OCI-LY3 (cell line): Measurements from ENCODE around the gene SYT1.

Experiments used
- H2AFZ ChIP-seq: fragments of 200-600, 300-600 bp; shearing (Covaris generic); 2 replicates; pipeline ENCODE4 v1.6.0; 2014; ENCODE audit warnings: antibody characterized with exemption, low read depth, low read length
- H3K27ac ChIP-seq: fragments of 200-600, 300-600 bp; sonication (generic); 2 replicates; pipeline ENCODE4 v1.5.1; 2014; ENCODE audit warnings: mild to moderate bottlenecking, low read length, moderate library complexity, mixed read lengths
- H3K27me3 ChIP-seq: fragments of 200-600, 300-600 bp; sonication (generic); 2 replicates; pipeline ENCODE4 v1.6.1; 2014; ENCODE audit warnings: low read depth, low read length, mixed read lengths
- H3K36me3 ChIP-seq: fragments of 200-600, 300-600 bp; sonication (generic); replicated peaks from 2 replicates; pipeline ENCODE3; 2014; ENCODE audit warnings: low read depth, low read length, mixed read lengths
- H3K4me1 ChIP-seq: fragments of 300-600, 200-600 bp; sonication (generic); 2 replicates; pipeline ENCODE4 v1.6.1; 2014; ENCODE audit warnings: low read length, mixed read lengths
- H3K4me2 ChIP-seq: fragments of 200-600, 300-600 bp; sonication (generic); 2 replicates; pipeline ENCODE4 v1.6.1; 2014; ENCODE audit warnings: low read length, mixed read lengths
- H3K4me3 ChIP-seq: fragments of 300-600, 200-600 bp; sonication (generic); 2 replicates; pipeline ENCODE4 v1.5.1; 2014; ENCODE audit warnings: antibody characterized with exemption, mild to moderate bottlenecking, low read length, moderate library complexity
- H3K79me2 ChIP-seq: fragments of 300-600, 200-600 bp; shearing (Covaris generic); 2 replicates; pipeline ENCODE4 v1.6.1; 2014; ENCODE audit warnings: mild to moderate bottlenecking, low read length, mixed read lengths
- H3K9ac ChIP-seq: fragments of 300-600, 200-600 bp; shearing (Covaris generic); 2 replicates; pipeline ENCODE4 v1.6.0; 2014; ENCODE audit warnings: mild to moderate bottlenecking, low read length, moderate library complexity
- H3K9me3 ChIP-seq: fragments of 200-600, 300-600 bp; shearing (Covaris generic); 2 replicates; pipeline ENCODE4 v1.6.1; 2014; ENCODE audit warnings: low read length, mixed read lengths; ENCODE audit not compliant: insufficient read depth
- H4K20me1 ChIP-seq: fragments of 200-600, 300-600 bp; sonication (generic); 2 replicates; pipeline ENCODE4 v1.6.1; 2016; ENCODE audit warnings: low read length, mixed read lengths; ENCODE audit not compliant: insufficient read depth
- CTCF ChIP-seq: fragments of 200-600, 300-600 bp; sonication (generic); IDR thresholded peaks from 2 replicates; pipeline ENCODE4 v1.5.1; 2014; ENCODE audit warnings: antibody characterized with exemption, low read length, low read depth
- EZH2phosphoT487 ChIP-seq: fragments of 200-600 bp; shearing (Covaris generic); IDR thresholded peaks from 2 replicates; pipeline ENCODE4 v1.6.1; 2018; ENCODE audit warnings: antibody characterized with exemption, mixed run types, low read depth

The SYT1 gene

GRCh38 chr12:79274501-79275064, 410.0 kb downstream of the SYT1 start:
- H3K9ac ChIP-seq: no peak overlapping the region
- no peaks in the 10 kb centered on the region for H3K4me1 ChIP-seq
- H2AFZ ChIP-seq: no peak overlapping the region
- no peaks in the 10 kb centered on the region for H4K20me1 ChIP-seq
- H3K9me3 ChIP-seq: no peaks in the 10 kb centered on the region
- H3K27ac ChIP-seq: no peak overlapping the region
- no peak for TF ChIP-seq EZH2phosphoT487
- no peak for TF ChIP-seq CTCF
- H3K79me2 ChIP-seq: no peaks in the 10 kb centered on the region
- H3K4me2 ChIP-seq: no peak overlapping the region
- H3K4me3 ChIP-seq: no peak overlapping the region
- H3K27me3 ChIP-seq: no peaks in the 10 kb centered on the region
- no peaks in the 10 kb centered on the region for H3K36me3 ChIP-seq

GRCh38 chr12:79275631-79276030, 411.1 kb downstream of the SYT1 start:
- no peak overlapping the region for H3K9ac ChIP-seq
- H3K36me3 ChIP-seq: no peaks in the 10 kb centered on the region
- no peak overlapping the region for H3K27ac ChIP-seq
- H3K9me3 ChIP-seq: no peaks in the 10 kb centered on the region
- H3K79me2 ChIP-seq: no peaks in the 10 kb centered on the region
- no peak for TF ChIP-seq CTCF
- TF ChIP-seq EZH2phosphoT487: no peak
- no peak overlapping the region for H3K4me2 ChIP-seq
- H2AFZ ChIP-seq: no peak overlapping the region
- no peaks in the 10 kb centered on the region for H3K27me3 ChIP-seq
- no peak overlapping the region for H3K4me3 ChIP-seq
- no peaks in the 10 kb centered on the region for H3K4me1 ChIP-seq
- H4K20me1 ChIP-seq: no peaks in the 10 kb centered on the region

- H3K9me3 ChIP-seq: no peaks in the 10 kb centered on the region
- no peak overlapping the region for H3K4me3 ChIP-seq
- no peaks in the 10 kb centered on the region for H3K27me3 ChIP-seq
- no peak overlapping the region for H3K9ac ChIP-seq
- H2AFZ ChIP-seq: no peak overlapping the region
- H3K4me2 ChIP-seq: no peak overlapping the region
- no peak for TF ChIP-seq EZH2phosphoT487
- no peak for TF ChIP-seq CTCF
- no peaks in the 10 kb centered on the region for H3K79me2 ChIP-seq
- H4K20me1 ChIP-seq: no peaks in the 10 kb centered on the region
- no peaks in the 10 kb centered on the region for H3K36me3 ChIP-seq
- H3K27ac ChIP-seq: no peak overlapping the region
- no peaks in the 10 kb centered on the region for H3K4me1 ChIP-seq
These were observed 418.8 kb downstream of the SYT1 start for GRCh38 chr12:79283364-79283763.

- Histone ChIP-seq H3K4me2 (no peak overlapping the region), H3K79me2 (no peaks in the 10 kb centered on the region), H3K4me1 (no peaks in the 10 kb centered on the region), H3K27me3 (no peaks in the 10 kb centered on the region), H3K9me3 (no peaks in the 10 kb centered on the region), H3K36me3 (no peaks in the 10 kb centered on the region), H3K27ac (no peak overlapping the region), H4K20me1 (no peaks in the 10 kb centered on the region), H3K9ac (no peak overlapping the region), H3K4me3 (no peak overlapping the region), H2AFZ (no peak overlapping the region)
- TF ChIP-seq EZH2phosphoT487 (no peak), CTCF (no peak)
These were observed 424.3 kb downstream of the SYT1 start for GRCh38 chr12:79288911-79289310.
